ENCODE measurements around the gene UNC13D.
"Not testable (repeated sequence)": the region's sequence is repeated elsewhere in the genome, so short reads cannot be mapped to it uniquely, and the experiment has no call there.

UNC13D gene

GRCh38 chr17:75843577-75844529 lies at the start of gene UNC13D:
Gene UNC13D (minus strand): TSS chr17:75844404. CDS start chr17:75844337, 67 bp downstream.
- peak in 1 of 2 donors; percentile 39 for DNase-seq (ENCODE audit: low read depth in 2 of 2)

DNA sequence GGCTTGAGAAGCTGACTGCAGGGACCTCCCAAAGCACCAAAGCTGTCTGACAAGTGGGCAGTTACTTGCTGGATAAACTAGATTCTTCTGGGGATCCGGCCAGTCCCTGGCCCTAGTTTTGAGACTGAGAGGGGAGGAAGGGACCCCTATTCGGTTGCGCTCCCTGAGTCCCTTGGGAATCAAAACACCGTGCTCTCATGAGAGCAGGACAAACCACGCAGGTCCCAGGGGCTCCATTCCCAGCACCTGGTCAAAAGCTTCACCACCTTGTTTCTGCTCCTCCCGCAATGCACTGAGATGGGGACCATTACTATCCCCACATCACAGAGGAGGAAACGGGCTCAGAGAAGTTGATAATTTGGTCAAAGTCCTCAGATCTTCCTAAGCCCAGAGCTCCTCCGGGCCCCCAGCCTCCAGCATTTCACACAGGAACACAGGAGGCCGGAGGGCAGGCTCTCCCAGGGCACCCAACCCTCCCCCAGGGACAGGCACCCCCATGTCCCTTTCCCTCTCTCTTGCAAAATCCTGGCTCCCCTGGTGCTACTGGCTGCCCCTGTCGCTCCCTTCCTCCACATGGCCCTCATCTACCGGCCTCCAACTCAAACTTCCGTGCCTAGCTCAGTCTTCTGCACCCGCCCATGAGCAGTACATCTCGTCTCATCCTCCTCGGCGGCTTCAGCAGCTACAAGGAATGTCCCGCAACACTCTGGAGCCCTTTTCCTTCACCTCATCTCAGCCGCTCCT lies 49.3 kb upstream of the UNC13D start:
- no peak for DNase-seq (ENCODE audit: low read depth in 2 of 2)

DNA sequence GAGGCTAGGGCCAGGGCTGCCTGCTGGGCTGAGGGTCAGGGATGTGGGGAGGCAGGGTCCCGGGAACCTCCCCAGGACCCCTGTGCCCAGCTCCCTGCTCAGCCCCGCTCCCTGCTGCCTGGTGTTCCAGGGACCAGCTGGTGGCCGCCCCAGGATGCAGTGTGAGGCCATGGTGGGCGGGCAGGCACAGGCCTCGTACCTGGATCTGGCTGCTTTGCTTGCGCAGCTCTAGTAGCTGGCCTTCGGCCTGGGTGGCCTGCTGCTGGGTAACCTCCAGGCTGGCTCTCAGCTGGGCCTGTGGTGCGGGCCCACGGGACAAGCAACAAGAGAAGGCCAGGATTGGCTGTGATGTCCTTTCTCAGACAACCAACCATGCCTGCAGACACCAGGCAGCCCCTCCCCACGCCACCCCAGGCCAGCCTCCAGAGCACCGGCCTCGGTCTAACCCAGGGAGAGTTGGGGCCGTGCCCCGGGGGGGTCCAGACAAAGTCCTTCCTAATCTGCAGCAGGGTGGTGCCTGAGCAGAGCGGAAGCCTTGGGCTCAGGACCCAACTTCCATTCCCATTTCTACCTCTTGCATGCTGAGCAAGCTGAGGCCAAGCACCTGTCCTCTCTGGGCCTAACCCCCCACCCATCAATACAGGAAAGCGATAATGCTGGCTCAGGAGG lies 48.5 kb upstream of the UNC13D start:
- no peak for DNase-seq (ENCODE audit: low read depth in 2 of 2)

DNA sequence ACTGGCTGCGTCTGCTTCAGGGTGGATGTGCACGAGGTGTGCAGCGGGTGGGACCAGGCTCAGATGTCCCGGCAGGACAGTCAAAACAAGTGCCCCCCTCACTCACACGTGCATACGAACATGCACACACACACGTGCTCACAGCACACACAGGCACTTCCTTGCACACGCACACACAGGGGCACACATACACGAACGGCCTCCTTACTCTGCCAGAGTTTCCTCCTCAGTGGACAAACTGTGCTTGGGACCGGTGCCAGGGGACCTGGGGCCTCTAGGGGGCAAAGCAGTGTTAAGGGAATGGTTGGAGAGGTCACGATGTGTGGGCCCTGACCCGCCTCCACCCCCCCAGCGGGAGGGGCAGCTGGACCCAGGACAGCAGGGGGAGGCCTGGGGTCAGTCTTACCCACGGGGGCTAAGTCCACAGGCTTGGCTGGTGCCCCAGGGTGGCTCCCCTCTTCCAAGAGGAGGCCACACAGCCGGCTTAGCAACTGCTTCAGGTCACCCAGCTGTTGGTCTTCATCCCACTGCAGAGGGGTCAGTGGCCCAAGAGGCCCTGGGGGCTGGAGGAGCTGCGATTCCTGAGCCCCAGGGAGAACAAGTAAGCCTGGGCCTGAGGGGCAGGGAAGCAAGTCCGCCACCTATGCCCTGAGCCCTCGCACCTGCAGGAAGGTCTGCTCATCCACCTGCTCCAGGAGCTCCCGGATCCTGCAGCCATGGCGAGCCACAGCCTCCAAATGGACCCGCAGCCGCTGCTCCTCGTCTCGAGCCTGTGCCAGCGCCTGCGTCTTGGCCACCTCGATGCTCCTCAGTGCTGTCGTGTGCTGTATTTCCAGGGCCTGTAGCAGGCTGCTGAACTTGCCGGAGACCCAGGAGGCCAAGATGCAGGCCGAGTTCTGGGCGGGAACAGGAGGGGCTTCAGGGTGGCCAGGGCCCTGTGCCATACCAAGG lies 47.7 kb upstream of the UNC13D start:
- DNase-seq (ENCODE audit: low read depth in 2 of 2): no peak

GRCh38 chr17:75891022-75891604 lies 46.9 kb upstream of the UNC13D start:
- no peak for DNase-seq (ENCODE audit: low read depth in 2 of 2)

GRCh38 chr17:75889454-75889853 lies 45.2 kb upstream of the UNC13D start:
- DNase-seq (ENCODE audit: low read depth in 2 of 2): no peak

GRCh38 chr17:75888484-75888883 lies 44.3 kb upstream of the UNC13D start:
- no peak for DNase-seq (ENCODE audit: low read depth in 2 of 2)

DNA sequence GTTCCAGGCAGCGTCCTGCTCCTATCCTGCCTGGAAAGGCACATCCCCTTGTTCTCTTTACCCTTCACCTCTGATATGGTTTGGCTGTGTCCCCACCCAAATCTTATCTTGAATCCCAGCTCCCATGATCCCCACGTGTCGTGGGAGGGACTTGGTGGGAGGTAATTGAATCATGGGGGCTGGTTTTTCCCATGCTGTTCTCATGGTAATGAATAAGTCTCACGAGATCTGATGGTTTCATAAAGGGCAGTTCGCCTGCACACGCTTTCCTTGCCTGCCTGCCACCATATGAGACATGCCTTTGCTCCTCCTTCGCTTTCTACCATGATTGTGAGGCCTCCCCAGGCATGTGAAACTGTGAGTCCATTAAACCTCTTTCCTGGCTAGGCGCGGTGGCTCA lies 41.7 kb upstream of the UNC13D start:
- not testable (repeated sequence) for DNase-seq (ENCODE audit: low read depth in 2 of 2)

- no peak for DNase-seq (ENCODE audit: low read depth in 2 of 2)
Measured at GRCh38 chr17:75885431-75885830, 41.2 kb upstream of the UNC13D start.

GRCh38 chr17:75881678-75882454 lies 37.7 kb upstream of the UNC13D start:
- DNase-seq (ENCODE audit: low read depth in 2 of 2): no peak

GRCh38 chr17:75880266-75880665 lies 36.1 kb upstream of the UNC13D start:
- no peak for DNase-seq (ENCODE audit: low read depth in 2 of 2)

DNA sequence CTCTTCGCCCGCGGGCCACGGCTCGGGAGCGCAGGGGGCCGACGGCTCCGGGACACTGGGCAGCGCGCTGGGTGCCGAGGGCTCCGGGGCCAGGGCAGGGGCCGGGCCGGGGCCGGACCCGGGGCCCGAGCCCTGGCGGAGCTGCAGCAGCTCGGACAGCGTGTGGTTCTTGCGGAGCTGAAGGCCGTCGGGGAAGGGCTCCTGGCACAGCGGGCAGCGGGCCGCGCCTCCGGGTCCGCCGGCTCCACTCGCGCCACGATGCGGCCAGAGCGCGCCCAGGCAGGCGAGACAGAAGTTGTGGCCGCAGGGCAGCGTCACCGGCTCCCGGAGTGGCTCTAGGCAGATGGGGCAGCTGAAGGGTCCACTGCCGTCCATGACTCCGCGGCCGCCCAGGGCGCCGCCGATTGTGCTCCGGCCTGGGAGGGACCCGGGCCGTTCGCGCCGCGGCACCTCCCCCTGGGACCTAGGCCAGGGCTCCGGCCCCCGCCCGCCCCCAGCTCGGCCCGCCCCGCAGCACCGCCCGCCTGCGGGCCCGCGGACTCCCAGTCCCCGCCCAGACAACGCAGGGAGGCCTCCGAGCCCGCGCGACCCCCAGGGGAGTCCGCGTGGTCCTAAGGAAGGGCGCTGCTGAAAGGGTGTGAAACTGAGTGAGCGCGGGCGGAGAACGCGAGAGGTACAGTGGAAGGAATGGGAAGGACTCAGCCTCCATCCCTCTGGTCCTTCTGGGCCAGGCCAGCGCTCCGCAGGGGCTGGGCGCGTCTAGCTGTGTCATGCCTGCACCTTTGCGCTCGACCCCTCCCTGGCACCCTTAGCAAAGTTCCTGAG lies 34.2 kb upstream of the UNC13D start, which contains the start of gene TRIM47:
TRIM47 (minus strand) TSS at position 408 of the 825 bp plus-strand sequence; CDS start at position 375, 33 bp downstream.
- no peak for DNase-seq (ENCODE audit: low read depth in 2 of 2)

DNA sequence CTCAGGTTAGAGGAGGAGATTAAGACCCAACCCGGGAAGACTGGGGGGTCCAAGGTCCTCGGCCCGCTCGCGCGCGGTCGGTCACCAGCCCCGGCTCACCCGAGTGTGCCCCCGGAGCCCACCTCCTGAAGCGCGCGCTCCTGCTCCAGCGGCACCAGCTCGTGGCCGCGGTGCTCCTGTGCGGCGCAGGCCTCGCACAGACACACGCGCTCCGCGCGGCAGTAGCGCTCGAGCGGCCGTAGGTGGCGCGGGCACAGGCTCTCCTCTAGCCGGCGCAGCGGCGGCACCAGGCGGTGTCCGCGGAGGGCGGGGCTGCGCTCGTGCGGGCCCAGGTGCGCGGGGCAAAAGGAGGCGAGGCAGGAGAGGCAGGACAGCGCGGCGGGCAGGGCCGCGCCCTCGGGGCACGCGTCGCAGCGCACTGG lies 33.6 kb upstream of the UNC13D start:
- DNase-seq (ENCODE audit: low read depth in 2 of 2): peak in 1 of 2 donors; percentile 66

DNA sequence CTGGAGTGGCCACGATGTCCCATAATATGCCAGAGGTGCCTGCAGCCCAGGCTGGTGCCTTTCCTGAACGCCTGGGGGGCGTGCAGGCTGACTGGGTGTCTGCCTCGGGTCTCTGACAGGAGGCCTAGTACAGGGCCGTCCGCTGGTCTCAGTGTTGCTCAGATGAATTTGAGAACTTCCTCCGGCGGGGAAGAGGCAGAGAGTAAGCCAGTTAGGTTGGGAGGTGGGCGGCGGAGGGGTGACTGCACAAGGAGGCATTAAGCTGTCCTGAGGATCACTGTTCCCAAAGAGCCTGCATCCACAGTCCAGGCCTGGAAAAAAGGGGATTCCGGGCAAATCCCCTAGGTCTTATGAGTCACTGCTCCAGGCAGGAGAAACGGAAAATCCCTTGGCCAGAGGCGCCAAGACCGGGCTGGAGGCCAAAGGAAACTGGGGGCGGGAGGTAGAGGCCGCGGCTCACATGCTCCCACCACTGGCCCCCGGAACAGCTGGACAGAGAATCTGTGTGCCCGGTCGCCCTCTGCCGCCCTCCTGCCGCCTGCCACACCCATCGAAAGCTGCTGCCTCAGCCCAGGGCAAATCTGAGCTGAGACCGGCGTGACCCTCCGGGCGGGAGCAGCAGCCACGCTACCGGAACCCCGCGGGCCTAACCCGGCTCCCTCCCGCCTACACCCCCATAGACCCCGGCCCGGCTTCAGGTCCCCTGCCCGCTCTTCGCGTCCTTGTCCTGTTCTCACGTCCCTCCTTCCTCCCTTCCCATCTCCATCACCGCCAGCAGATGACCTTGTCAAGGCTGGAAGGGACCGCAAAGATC lies 32.9 kb upstream of the UNC13D start:
- no peak for DNase-seq (ENCODE audit: low read depth in 2 of 2)

DNA sequence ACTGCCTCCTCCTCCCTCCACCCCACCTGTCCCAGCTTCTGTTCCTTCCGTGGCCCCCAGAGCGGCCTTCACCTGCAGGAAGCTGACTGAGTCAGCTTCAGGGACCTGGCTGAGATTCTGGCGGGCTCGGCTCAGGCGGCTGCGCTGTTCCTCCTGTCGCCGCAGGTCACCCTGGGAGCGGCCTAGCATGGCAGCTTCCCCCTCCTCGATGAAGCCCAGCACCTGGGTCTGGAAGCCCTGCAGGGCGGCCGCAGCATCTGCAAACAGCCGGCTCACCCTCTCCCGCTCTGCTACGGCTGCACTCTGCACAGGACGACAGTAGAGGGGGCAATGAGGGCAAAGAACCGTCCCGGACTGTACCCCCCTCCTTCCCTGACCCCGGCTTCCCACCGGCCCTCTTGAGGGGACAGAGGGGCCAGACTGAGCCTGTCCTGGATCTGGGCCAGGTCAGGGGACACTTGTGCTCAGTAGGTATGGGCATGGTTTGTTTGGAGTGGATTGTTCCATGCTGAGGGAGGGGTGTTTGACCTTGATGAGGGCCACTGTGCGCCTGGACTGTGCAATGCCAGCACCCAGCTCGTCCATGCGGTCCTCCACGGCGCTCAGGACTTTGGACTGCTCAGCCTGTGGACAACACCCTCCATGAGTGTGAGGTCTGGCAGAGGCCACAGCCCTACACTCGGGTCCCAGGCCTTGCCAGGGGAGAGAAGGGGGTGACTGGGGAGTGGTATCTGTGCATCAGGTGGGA lies 32.2 kb upstream of the UNC13D start:
- DNase-seq (ENCODE audit: low read depth in 2 of 2): peak; percentile 56 to 71

GRCh38 chr17:75875940-75876189 lies 31.7 kb upstream of the UNC13D start:
- DNase-seq (ENCODE audit: low read depth in 2 of 2): no peak

DNA sequence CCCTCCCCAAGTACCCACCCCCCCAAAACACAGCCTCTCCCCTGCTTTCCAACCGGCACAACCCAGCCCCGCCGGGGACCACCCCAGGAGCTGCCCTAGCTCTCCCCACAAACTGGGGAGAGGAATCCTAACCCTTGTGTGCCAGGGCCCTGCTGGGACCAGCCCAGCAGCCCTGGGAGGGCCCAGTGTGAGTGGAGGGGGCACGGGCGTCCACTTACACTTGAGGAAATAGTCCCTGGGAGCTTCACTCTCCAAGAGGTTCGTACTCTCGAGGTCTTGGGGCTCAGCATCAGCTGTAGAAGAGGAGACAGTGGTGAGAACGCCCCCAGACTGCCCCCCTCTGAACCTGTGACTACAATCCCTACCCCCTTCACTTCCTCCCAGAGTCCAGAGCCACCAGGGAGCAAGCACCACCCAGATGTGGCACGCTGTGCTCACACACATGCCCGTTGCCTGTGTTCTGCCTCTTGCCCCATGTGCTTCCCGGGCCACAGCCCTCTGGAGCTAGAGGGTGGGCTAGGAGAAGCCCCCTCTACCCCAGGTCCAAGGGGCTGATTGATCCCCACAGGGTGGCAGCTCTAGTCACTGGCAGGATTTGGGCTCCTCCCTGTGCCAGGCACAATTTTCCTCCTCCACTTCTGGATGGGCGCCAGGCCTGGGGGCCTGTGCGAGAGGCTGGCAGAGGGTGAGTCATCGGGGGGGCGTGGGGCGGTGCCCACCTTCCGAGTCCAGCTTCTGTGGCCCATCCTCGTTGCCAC lies 31.2 kb upstream of the UNC13D start:
- no peak for DNase-seq (ENCODE audit: low read depth in 2 of 2)
